Brain microvascular endothelial cell (primary cell): ENCODE results near the gene VEZT.
A peak's percentile ranks its signal among the peaks of the same experiment; 100 is the strongest.

Experiments used
- DNase-seq: peaks from one replicate; pipeline ENCODE4 v3.0.0-alpha.2; 2020
- H3K27ac ChIP-seq: fragments of 250-450 bp; sonication (Bioruptor Pico); 2 replicates; pipeline ENCODE4 v1.5.1; 2020; ENCODE audit warnings: mild to moderate bottlenecking, moderate library complexity
- H3K27me3 ChIP-seq: fragments of 250-450 bp; sonication (Bioruptor Pico); replicated peaks from 2 replicates; pipeline ENCODE4 v1.5.1; 2020; ENCODE audit warnings: mild to moderate bottlenecking
- H3K36me3 ChIP-seq: fragments of 250-450 bp; sonication (Bioruptor Pico); replicated peaks from 2 replicates; pipeline ENCODE4 v1.5.1; 2020; ENCODE audit warnings: mild to moderate bottlenecking
- H3K4me3 ChIP-seq: 2 replicates; pipeline ENCODE4 v1.5.1; 2011; ENCODE audit warnings: low read depth, mild to moderate bottlenecking, control low read depth, low read length, moderate library complexity
- CTCF ChIP-seq: IDR thresholded peaks from 2 replicates; pipeline ENCODE4 v1.5.1; 2011; ENCODE audit warnings: low read depth, mild to moderate bottlenecking, moderate library complexity, low read length, control low read depth, inconsistent platforms; ENCODE audit errors: missing control alignments
- in situ Hi-C: cut with HindIII; loops from 2 replicates; pipeline ENCODE4 v1.10.0; 2017; ENCODE audit warnings: low sequenced_read_pairs, low pct_ligation_motif_present

The VEZT gene

DNA sequence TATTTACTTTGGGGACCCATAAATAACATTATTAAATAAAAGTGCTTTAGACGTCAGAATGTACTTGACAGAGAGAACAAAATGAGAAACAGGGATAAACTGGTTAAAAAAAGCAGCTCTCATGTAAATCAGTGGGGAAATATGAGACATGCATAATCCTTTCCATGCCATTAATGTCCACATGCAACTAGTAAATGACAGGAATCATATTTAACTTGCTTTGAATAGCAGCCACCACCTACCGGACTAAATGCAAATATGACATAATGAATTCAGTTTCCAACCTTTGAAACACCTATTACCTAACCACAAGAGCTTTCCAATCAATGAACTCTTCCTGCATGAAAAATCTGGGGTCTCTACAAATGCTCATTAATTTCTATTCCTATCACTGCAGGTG lies 20.0 kb upstream of the VEZT start:
- no peak overlapping the region for H3K27ac ChIP-seq
- no peak for TF ChIP-seq CTCF
- H3K27me3 ChIP-seq, result no peaks in the 10 kb centered on the region
- H3K36me3 ChIP-seq, result no peaks in the 10 kb centered on the region
- no peak for DNase-seq
- in situ Hi-C loops, result no loop called here
- no peak overlapping the region for H3K4me3 ChIP-seq

GRCh38 chr12:95198914-95199313 lies 18.7 kb upstream of the VEZT start:
- Histone ChIP-seq H3K4me3 (no peak overlapping the region), H3K36me3 (no peaks in the 10 kb centered on the region), H3K27me3 (no peaks in the 10 kb centered on the region), H3K27ac (no peak overlapping the region)
- no peak for TF ChIP-seq CTCF
- no peak for DNase-seq
- in situ Hi-C loops, result no loop called here

DNA sequence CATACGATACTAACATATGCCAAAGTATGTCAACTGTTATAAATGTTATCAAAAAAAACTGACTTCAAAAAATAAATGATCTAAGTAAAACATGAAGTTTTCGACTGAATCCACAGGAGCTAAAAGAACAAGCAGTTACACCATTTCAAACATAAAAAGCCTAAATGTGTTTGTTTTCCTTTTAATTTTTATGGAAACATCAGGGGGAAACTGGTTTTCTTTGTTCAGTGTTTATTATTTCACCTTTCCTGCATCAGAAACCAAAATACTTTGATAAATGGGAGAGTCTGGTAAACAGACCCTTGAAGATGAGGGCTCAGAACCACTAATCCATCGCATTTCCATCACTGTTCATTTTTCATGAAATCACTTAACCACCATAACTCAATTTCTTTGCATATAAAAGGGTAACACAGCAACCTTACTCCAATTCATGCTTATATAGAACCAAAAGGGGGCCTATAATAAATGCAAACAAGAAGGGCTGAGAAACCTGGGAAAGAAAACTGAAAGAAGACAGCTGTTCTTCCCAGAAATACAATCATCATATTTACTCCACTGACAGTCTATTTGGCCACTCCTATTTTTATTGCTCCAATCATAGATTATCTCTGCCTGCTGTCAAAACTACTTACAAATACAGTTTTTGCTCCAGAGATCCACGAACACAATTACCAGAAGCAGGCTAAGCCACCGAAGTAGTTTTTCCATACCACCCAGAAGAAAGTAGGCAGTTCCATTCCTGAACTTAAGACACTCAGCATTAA lies 17.3 kb upstream of the VEZT start:
- TF ChIP-seq CTCF, result no peak
- in situ Hi-C loops, result no loop called here
- H3K36me3 ChIP-seq, result no peaks in the 10 kb centered on the region
- no peak for DNase-seq
- peak overlapping the region; percentile 99 for H3K27ac ChIP-seq
- no peak overlapping the region for H3K4me3 ChIP-seq
- H3K27me3 ChIP-seq, result no peaks in the 10 kb centered on the region

GRCh38 chr12:95201056-95201670 lies 16.4 kb upstream of the VEZT start:
- in situ Hi-C loops, result no loop called here
- Histone ChIP-seq H3K27me3 (no peaks in the 10 kb centered on the region), H3K4me3 (no peak overlapping the region), H3K27ac (peak overlapping the region; percentile 99), H3K36me3 (no peaks in the 10 kb centered on the region)
- TF ChIP-seq CTCF, result no peak
- DNase-seq, result peak; percentile 68

GRCh38 chr12:95202691-95203486 lies 14.7 kb upstream of the VEZT start:
- no peak for TF ChIP-seq CTCF
- Histone ChIP-seq H3K36me3 (no peaks in the 10 kb centered on the region), H3K27ac (peak overlapping the region; percentile 99), H3K27me3 (no peaks in the 10 kb centered on the region), H3K4me3 (no peak overlapping the region)
- in situ Hi-C loops, result no loop called here
- DNase-seq, result no peak
